Measurements from ENCODE around the gene AKAP8. TPM values are rescaled to one million over a fixed set of nuclear protein-coding genes. Genes with fewer than 3 reads are reported as not detected.
A peak's percentile ranks its signal among the peaks of the same experiment; 100 is the strongest.

The AKAP8 gene
- 10 to 100 TPM; 21.6 to 75.2 (median 47.5) TPM for total RNA-seq

- DNase-seq: peak; percentile 99
- H3K36me3 ChIP-seq: no peaks in the 10 kb centered on the region
- no peaks in the 10 kb centered on the region for H3K27me3 ChIP-seq
- peak within 1 kb of the TSS; percentile 94 to 98 (median 98) for H3K27ac ChIP-seq
- H3K9me3 ChIP-seq: no peaks in the 10 kb centered on the region
- in situ Hi-C loops (cut with MboI; ENCODE audit: low pct_ligation_motif_present in 1 of 4, low pct_unique_long_range_greater_than_20kb in 1 of 4, low sequenced_read_pairs in 3 of 4): no loop called here
- TF ChIP-seq CTCF (IDR thresholded peaks at IDR 0.05): no peak
- peak; percentile 86 to 97 (median 95) for TF ChIP-seq POLR2AphosphoS5 (IDR thresholded peaks at IDR 0.05)
- TF ChIP-seq EP300 (IDR thresholded peaks at IDR 0.05; ENCODE audit: low read depth): no peak
- TF ChIP-seq POLR2A (IDR thresholded peaks at IDR 0.05): peak; percentile 83
- peaks cover 21 to 44% (median 31%) of the 10 kb centered on the region in 4 donors for H3K4me1 ChIP-seq
- WGBS, 2 donors (ENCODE audit: low coverage in 1 of 2): 0% methylated on average over 70 of the region's 111 CpGs; no CpG with 5 or more reads in 1 of the 2 donors
- intact Hi-C loops (cut with DNase I; ENCODE audit: low total_unique reads): loop anchor here (5.0 kb wide), 1 partner anchor 117 kb away; no protein-coding TSS in a partner anchor
- H3K4me3 ChIP-seq: peak within 1 kb of the TSS; percentile 76 to 95 (median 85)
Measured at GRCh38 chr19:15379083-15379998, at the start of gene AKAP8. Gene AKAP8 (minus strand): TSS chr19:15379787. CDS start chr19:15379731, 56 bp downstream.

GRCh38 chr19:15427991-15428471 lies 48.4 kb upstream of the AKAP8 start:
- Histone ChIP-seq H3K4me3 (no peak overlapping the region), H3K9me3 (no peaks in the 10 kb centered on the region), H3K4me1 (peaks cover 15 to 24% (median 19%) of the 10 kb centered on the region in 4 donors), H3K27me3 (no peaks in the 10 kb centered on the region), H3K36me3 (peaks cover 0 to 34% (median 19%) of the 10 kb centered on the region in 4 donors), H3K27ac (no peak overlapping the region)
- intact Hi-C loops (cut with DNase I; ENCODE audit: low total_unique reads): no loop called here
- DNase-seq: no peak
- WGBS, 2 donors (ENCODE audit: low coverage in 1 of 2): 95% methylated on average over 29 of the region's 35 CpGs; no CpG with 5 or more reads in 1 of the 2 donors
- TF ChIP-seq POLR2AphosphoS5 (IDR thresholded peaks at IDR 0.05) (no peak), EP300 (IDR thresholded peaks at IDR 0.05; ENCODE audit: low read depth) (no peak), POLR2A (IDR thresholded peaks at IDR 0.05) (no peak), CTCF (IDR thresholded peaks at IDR 0.05) (no peak)
- in situ Hi-C loops (cut with MboI; ENCODE audit: low pct_ligation_motif_present in 1 of 4, low pct_unique_long_range_greater_than_20kb in 1 of 4, low sequenced_read_pairs in 3 of 4): loop anchor here in 3 of 4 donors (10.0 to 25.0 kb wide), 2 partner anchors 127 to 166 kb away; no protein-coding TSS in a partner anchor

- Histone ChIP-seq H3K9me3 (no peaks in the 10 kb centered on the region), H3K4me1 (peaks cover 15 to 23% (median 19%) of the 10 kb centered on the region in 4 donors), H3K4me3 (no peak overlapping the region), H3K36me3 (peaks cover 0 to 38% (median 23%) of the 10 kb centered on the region in 4 donors), H3K27me3 (no peaks in the 10 kb centered on the region), H3K27ac (no peak overlapping the region)
- TF ChIP-seq POLR2A (IDR thresholded peaks at IDR 0.05) (no peak), POLR2AphosphoS5 (IDR thresholded peaks at IDR 0.05) (no peak), EP300 (IDR thresholded peaks at IDR 0.05; ENCODE audit: low read depth) (no peak), CTCF (IDR thresholded peaks at IDR 0.05) (no peak)
- WGBS, 2 donors (ENCODE audit: low coverage in 1 of 2): 93% methylated on average over 25 of the region's 25 CpGs; no CpG with 5 or more reads in 1 of the 2 donors
- no peak for DNase-seq
- intact Hi-C loops (cut with DNase I; ENCODE audit: low total_unique reads) (no loop called here), in situ Hi-C loops (cut with MboI; ENCODE audit: low pct_ligation_motif_present in 1 of 4, low pct_unique_long_range_greater_than_20kb in 1 of 4, low sequenced_read_pairs in 3 of 4) (loop anchor here in 3 of 4 donors (10.0 to 25.0 kb wide), 2 partner anchors 127 to 165 kb away; no protein-coding TSS in a partner anchor)
Measured at GRCh38 chr19:15427350-15427700, 47.7 kb upstream of the AKAP8 start.
